SK-N-SH (cell line): Measurements from ENCODE around the gene MIOX. TPM values are rescaled to one million over a fixed set of nuclear protein-coding genes. Genes with fewer than 3 reads are reported as not detected.
A peak's percentile ranks its signal among the peaks of the same experiment; 100 is the strongest.

Source experiments
- CTCF ChIA-PET: fragments of 300-600, 350-600 bp; formaldehyde crosslinking; extraction: SDS; loops from one replicate; lab custom pipeline; 2021; lab: Yijun Ruan, JAX
- POLR2A ChIA-PET: fragments of 350-600 bp; sonication (Branson Sonifier 250); formaldehyde crosslinking; extraction: SDS; loops from one replicate; lab custom pipeline; 2020; ENCODE audit warnings: antibody characterized with exemption, inconsistent platforms; lab: Yijun Ruan, JAX
- DNase-seq: peaks from one replicate; pipeline ENCODE4 v3.0.0; 2012
- H2AFZ ChIP-seq: fragments of 200-600 bp; sonication (generic); 2 replicates; pipeline ENCODE4 v1.8.1; 2016; ENCODE audit warnings: antibody characterized with exemption, mild to moderate bottlenecking, low read depth
- H3F3A ChIP-seq: fragments of 200-600 bp; sonication (generic); replicated peaks from 2 replicates; pipeline ENCODE3; 2016; ENCODE audit warnings: antibody characterized with exemption, mild to moderate bottlenecking; ENCODE audit not compliant: insufficient read depth
- H3K27ac ChIP-seq, 2 experiments: fragments of 200-500 bp in 1 of 2; fragments of 200-600 bp in 1 of 2; sonication (Bioruptor generic) in 1 of 2; sonication (generic), shearing (Covaris generic) in 1 of 2; 2 replicates each; pipeline versions ENCODE4 v1.5.1 to v1.6.1; 2014 to 2016; ENCODE audit warnings: low read depth in 2 of 2, inconsistent platforms in 1 of 2, low read length in 1 of 2, mild to moderate bottlenecking in 1 of 2, mixed read lengths in 1 of 2
- H3K27me3 ChIP-seq: fragments of 200-600 bp; sonication (generic), shearing (Covaris generic); 2 replicates; pipeline ENCODE4 v1.6.1; 2016; ENCODE audit warnings: mixed run types; ENCODE audit not compliant: insufficient read depth
- H3K36me3 ChIP-seq, 2 experiments: fragments of 200-500 bp in 1 of 2; fragments of 200-600 bp in 1 of 2; sonication (Bioruptor generic) in 1 of 2; sonication (generic) in 1 of 2; replicated peaks in 1 of 2; 2 replicates each; pipeline versions ENCODE3 to v1.5.1; 2014 to 2016; ENCODE audit warnings: low read length in 1 of 2, mild to moderate bottlenecking in 1 of 2; ENCODE audit not compliant: insufficient read depth in 2 of 2, control insufficient read depth in 1 of 2
- H3K4me1 ChIP-seq, 2 experiments: fragments of 200-500 bp in 1 of 2; fragments of 200-600 bp in 1 of 2; sonication (Bioruptor generic) in 1 of 2; sonication (generic), shearing (Covaris generic) in 1 of 2; 2 replicates each; pipeline versions ENCODE4 v1.5.1 to v1.6.1; 2014 to 2016; ENCODE audit warnings: low read depth in 1 of 2, low read length in 1 of 2, mixed run types in 1 of 2; ENCODE audit not compliant: insufficient read depth in 2 of 2, control insufficient read depth in 1 of 2
- H3K4me2 ChIP-seq: fragments of 200-600 bp; sonication (generic), shearing (Covaris generic); 2 replicates; pipeline ENCODE4 v1.6.1; 2017; ENCODE audit warnings: mixed run types
- H3K4me3 ChIP-seq, 2 experiments: fragments of 200-500 bp in 1 of 2; fragments of 200-600 bp in 1 of 2; sonication (Bioruptor generic) in 1 of 2; sonication (generic), shearing (Covaris generic) in 1 of 2; 2 replicates each; pipeline versions ENCODE4 v1.5.1 to v1.8.1; 2014 to 2016; ENCODE audit warnings: low read depth in 2 of 2, inconsistent platforms in 1 of 2, low read length in 1 of 2, mild to moderate bottlenecking in 1 of 2, mixed read lengths in 1 of 2, moderate library complexity in 1 of 2
- H3K79me2 ChIP-seq: fragments of 200-600 bp; sonication (generic); 2 replicates; pipeline ENCODE4 v1.8.1; 2017; ENCODE audit warnings: mild to moderate bottlenecking; ENCODE audit not compliant: insufficient read depth
- H3K9ac ChIP-seq: fragments of 200-600 bp; sonication (generic); 2 replicates; pipeline ENCODE4 v1.6.1; 2017; ENCODE audit warnings: mixed run types
- H3K9me2 ChIP-seq: fragments of 200-600 bp; sonication (generic); 2 replicates; pipeline ENCODE4 v1.6.1; 2017; ENCODE audit warnings: mixed run types
- H3K9me3 ChIP-seq: fragments of 200-600 bp; sonication (generic); 2 replicates; pipeline ENCODE4 v1.6.1; 2017; ENCODE audit warnings: mixed run types, mild to moderate bottlenecking, moderate library complexity
- H4K20me1 ChIP-seq: fragments of 200-600 bp; sonication (generic); 2 replicates; pipeline ENCODE4 v1.6.1; 2017; ENCODE audit warnings: mild to moderate bottlenecking, mixed run types; ENCODE audit not compliant: insufficient read depth
- CTCF ChIP-seq: fragments of 200-600 bp; sonication (generic); IDR thresholded peaks from 2 replicates; pipeline ENCODE4 v1.6.1; 2017; ENCODE audit warnings: antibody characterized with exemption, mild to moderate bottlenecking, moderate library complexity
- ELF1 ChIP-seq: IDR thresholded peaks from 2 replicates; pipeline ENCODE4 v1.4.0; 2012
- FOXM1 ChIP-seq: IDR thresholded peaks from 2 replicates; pipeline ENCODE4 v1.4.0; 2012; ENCODE audit warnings: low read depth, mild to moderate bottlenecking
- GABPA ChIP-seq: IDR thresholded peaks from 2 replicates; pipeline ENCODE4 v1.4.0; 2012; ENCODE audit warnings: low read depth, mild to moderate bottlenecking
- IRF3 ChIP-seq: fragments of 150-350 bp; IDR thresholded peaks from 2 replicates; pipeline ENCODE4 v1.6.1; 2016; ENCODE audit warnings: mild to moderate bottlenecking, low read depth, low read length
- JUND ChIP-seq: IDR thresholded peaks from 2 replicates; pipeline ENCODE4 v1.4.0; 2012
- MAX ChIP-seq: IDR thresholded peaks from 2 replicates; pipeline ENCODE4 v1.4.0; 2012; ENCODE audit warnings: low read depth
- MEF2A ChIP-seq: IDR thresholded peaks from 2 replicates; pipeline ENCODE4 v1.4.0; 2012; ENCODE audit warnings: low read depth, borderline replicate concordance
- MXI1 ChIP-seq: IDR thresholded peaks from 2 replicates; pipeline ENCODE4 v1.6.1; 2012; ENCODE audit warnings: mild to moderate bottlenecking, low read depth, low read length, improper control_type of control experiment
- PBX3 ChIP-seq: IDR thresholded peaks from 2 replicates; pipeline ENCODE4; 2012
- POLR2AphosphoS5 ChIP-seq: IDR thresholded peaks from 2 replicates; pipeline ENCODE4 v1.6.1; 2012; ENCODE audit warnings: low read depth, low read length
- RAD21 ChIP-seq: IDR thresholded peaks from 2 replicates; pipeline ENCODE4 v1.6.1; 2012; ENCODE audit warnings: mild to moderate bottlenecking, low read length
- RCOR1 ChIP-seq: fragments of 150-350 bp; IDR thresholded peaks from 2 replicates; pipeline ENCODE4 v1.6.1; 2017; ENCODE audit warnings: antibody characterized with exemption, low read length
- RFX5 ChIP-seq: IDR thresholded peaks from 2 replicates; pipeline ENCODE4 v1.6.1; 2012; ENCODE audit warnings: mild to moderate bottlenecking, improper control_type of control experiment, low read length
- SIN3A ChIP-seq: IDR thresholded peaks from 2 replicates; pipeline ENCODE4 v1.6.1; 2012; ENCODE audit warnings: low read depth, mild to moderate bottlenecking, low read length, moderate library complexity, borderline replicate concordance
- SMC3 ChIP-seq: IDR thresholded peaks from 2 replicates; pipeline ENCODE4 v1.6.1; 2012; ENCODE audit warnings: low read depth, low read length, improper control_type of control experiment
- TEAD4 ChIP-seq: IDR thresholded peaks from 2 replicates; pipeline ENCODE4 v1.4.0; 2012; ENCODE audit warnings: mild to moderate bottlenecking, borderline replicate concordance; ENCODE audit not compliant: insufficient read depth
- USF1 ChIP-seq: IDR thresholded peaks from 2 replicates; pipeline ENCODE4 v1.4.0; 2012; ENCODE audit warnings: low read depth, borderline replicate concordance
- USF2 ChIP-seq: fragments of 150-350 bp; IDR thresholded peaks from 2 replicates; pipeline ENCODE4 v1.6.1; 2017; ENCODE audit warnings: antibody characterized with exemption, low read length, low read depth, borderline replicate concordance
- YY1 ChIP-seq: IDR thresholded peaks from 2 replicates; pipeline ENCODE4 v1.4.0; 2012; ENCODE audit warnings: low read depth, mild to moderate bottlenecking
- WGBS: methylation state at CpG from one replicate; pipeline ENCODE4 v1.1.6; 2017; ENCODE audit warnings: low lambda C conversion rate; 5-methylcytosine and 5-hydroxymethylcytosine counted together
- polyA plus RNA-seq, 3 experiments: library from polyadenylated mRNA; depleted of rRNA; stranded (reverse); fragments of >200 nt; gene quantifications; 2 replicates each; pipeline ENCODE4 v1.2.3, GENCODE V29; 2012

Gene MIOX
- polyA plus RNA-seq, 1 of the 3 experiments (the other 2 are of a cell fraction) = 0.05 TPM

GRCh38 chr22:50497093-50497492 lies 10.4 kb downstream of the MIOX start:
- Histone ChIP-seq H3K27ac (no peak overlapping the region), H4K20me1 (no peaks in the 10 kb centered on the region), H2AFZ (no peak overlapping the region), H3K4me2 (no peak overlapping the region), H3K79me2 (no peaks in the 10 kb centered on the region), H3K4me1 (no peaks in the 10 kb centered on the region; a peak in 1 of 4 replicates), H3K9me2 (no peaks in the 10 kb centered on the region), H3K36me3 (no peaks in the 10 kb centered on the region), H3F3A (peaks cover 8% of the 10 kb centered on the region), H3K27me3 (no peaks in the 10 kb centered on the region), H3K9me3 (no peaks in the 10 kb centered on the region), H3K4me3 (no peak overlapping the region), H3K9ac (no peak overlapping the region)
- CTCF ChIA-PET = interaction anchor here (0.8 to 3.1 kb wide), 14 partner anchors 12 to 245 kb away, joined by 3 to 24 read pairs (median 6); partner anchors contain the start of genes LMF2, MIOX, NCAPH2 and SBF1
- TF ChIP-seq GABPA = no peak
- no peak for TF ChIP-seq SMC3
- TF ChIP-seq IRF3 = no peak
- no peak for TF ChIP-seq YY1
- no peak for TF ChIP-seq RFX5
- TF ChIP-seq USF1 = no peak
- no peak for TF ChIP-seq ELF1
- no peak for TF ChIP-seq CTCF
- TF ChIP-seq MEF2A = no peak
- no peak for TF ChIP-seq PBX3
- POLR2A ChIA-PET = interaction anchor here (1.1 kb wide), 1 partner anchor 11 kb away, joined by 4 read pairs; the partner anchor contains the start of genes LMF2 and NCAPH2
- no peak for DNase-seq
- 68% methylated on average over 6 of the region's 6 CpGs for WGBS

- Histone ChIP-seq H3K4me3 (no peak overlapping the region; a peak in 1 of 4 replicates), H3K4me1 (no peaks in the 10 kb centered on the region; a peak in 1 of 4 replicates), H3K36me3 (peaks cover 0 to 11% of the 10 kb centered on the region in 2 experiments), H3K4me2 (no peak overlapping the region), H3K79me2 (no peaks in the 10 kb centered on the region), H3K27me3 (no peaks in the 10 kb centered on the region), H3K9me2 (no peaks in the 10 kb centered on the region), H3K9ac (no peak overlapping the region), H4K20me1 (no peaks in the 10 kb centered on the region), H3K27ac (no peak overlapping the region), H2AFZ (no peak overlapping the region), H3F3A (peaks cover 8% of the 10 kb centered on the region), H3K9me3 (no peaks in the 10 kb centered on the region)
- ChIA-PET POLR2A (interaction anchor here (1.0 kb wide), 1 partner anchor 48 kb away, joined by 3 read pairs; no protein-coding TSS in a partner anchor), CTCF (interaction anchor here (0.7 to 3.1 kb wide), 26 partner anchors 8 to 271 kb away, joined by 3 to 24 read pairs (median 4); partner anchors contain the start of genes LMF2, MIOX, NCAPH2 and SBF1)
- 31% methylated on average over 13 of the region's 13 CpGs for WGBS
- peak; percentile 77 for DNase-seq
- TF ChIP-seq SIN3A (no peak), RCOR1 (no peak), MAX (no peak), JUND (no peak), RAD21 (peak; percentile 77), POLR2AphosphoS5 (no peak), TEAD4 (no peak), MXI1 (no peak), USF2 (no peak), FOXM1 (no peak), USF1 (no peak), MEF2A (no peak)
Observed at GRCh38 chr22:50498322-50498890, 11.7 kb downstream of the MIOX start.
